NOMO-1 (cell line): ENCODE measurements around the gene OBI1.
"Not testable (repeated sequence)": the region's sequence is repeated elsewhere in the genome, so short reads cannot be mapped to it uniquely, and the experiment has no call there.

Experiments used
- DNase-seq, 2 experiments: peaks; one replicate each; lab custom pipeline; 2025; ENCODE audit not compliant: unreplicated experiment in 2 of 2; lab: John Stamatoyannopoulos, UW

Gene OBI1

DNA sequence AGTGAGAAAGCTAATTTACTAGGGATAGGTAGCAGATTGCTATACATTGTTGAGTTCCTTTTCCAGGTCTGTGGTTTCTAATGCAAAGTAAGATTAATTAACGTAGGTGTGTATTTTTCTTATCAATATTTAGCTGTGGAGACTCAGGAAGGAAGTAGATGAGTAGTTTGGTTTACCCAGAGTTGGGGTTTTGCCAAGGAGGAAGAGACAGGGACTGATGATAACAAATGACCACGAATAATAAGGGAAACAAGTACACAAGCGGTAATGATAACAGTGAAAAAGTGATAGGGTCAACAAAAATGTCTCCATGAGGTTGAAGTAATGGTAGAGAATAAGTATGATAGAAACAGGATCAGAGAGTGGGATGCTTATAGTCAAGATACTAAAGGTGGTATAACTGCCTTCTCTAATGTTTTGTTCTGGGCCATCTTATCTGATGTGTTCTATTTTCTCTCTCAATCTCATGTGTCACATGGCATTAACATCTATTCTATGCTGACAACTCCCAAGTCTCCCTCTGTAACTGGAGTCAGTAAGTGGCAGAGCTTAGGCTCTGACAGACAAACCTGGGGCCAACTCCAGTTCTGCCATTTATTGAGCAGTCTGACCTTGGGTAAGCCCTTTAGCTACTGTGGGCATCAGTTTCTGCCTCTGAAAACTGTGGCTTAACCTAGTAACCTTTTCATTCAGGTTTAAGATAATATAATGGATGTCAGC is 8.8 kb downstream of the OBI1 start:
- no peak for DNase-seq

- not testable (repeated sequence) for DNase-seq
Measured at GRCh38 chr13:78647109-78647678, 11.8 kb downstream of the OBI1 start.

DNA sequence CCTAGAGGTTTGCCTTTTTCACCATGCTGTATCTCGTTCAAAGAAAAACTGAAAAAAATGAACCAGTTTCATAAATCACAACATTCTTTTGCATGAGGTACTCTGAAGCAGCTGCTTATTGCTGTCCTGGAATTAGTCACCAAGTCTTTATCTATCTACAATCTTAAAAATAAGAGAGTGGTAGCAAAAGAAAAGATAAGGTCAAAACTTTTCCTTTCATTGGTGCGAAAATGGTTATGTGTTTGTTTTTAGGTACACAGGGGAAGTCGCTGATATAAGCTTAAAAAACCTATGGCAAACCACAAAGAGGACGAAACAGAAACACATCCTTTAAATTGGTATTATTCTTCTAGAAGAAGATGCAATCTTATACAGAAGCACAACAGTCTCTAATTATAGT is 20.7 kb downstream of the OBI1 start:
- no peak for DNase-seq

DNA sequence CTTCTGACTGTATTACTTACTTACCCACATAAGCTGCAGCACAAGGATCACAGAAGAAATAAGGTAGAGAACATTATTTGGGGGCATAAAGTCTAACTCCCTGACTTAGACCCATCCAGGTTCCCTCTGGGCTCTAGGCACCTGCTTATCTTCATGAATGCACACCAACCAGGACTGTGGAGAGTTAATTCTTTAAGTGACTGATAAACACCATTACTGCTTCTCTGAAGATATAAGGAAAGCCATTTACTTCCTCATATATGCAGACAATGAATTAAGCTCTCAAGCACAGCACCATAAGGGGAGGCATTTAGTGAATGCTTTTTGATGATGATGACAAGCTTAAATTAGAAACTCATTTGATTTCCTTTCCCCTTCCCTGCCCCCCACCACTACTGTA is 22.5 kb downstream of the OBI1 start:
- DNase-seq = no peak

- DNase-seq = no peak
Measured at GRCh38 chr13:78632996-78633395, 26.0 kb downstream of the OBI1 start.

GRCh38 chr13:78631077-78631476 is 27.9 kb downstream of the OBI1 start:
- DNase-seq = no peak

DNA sequence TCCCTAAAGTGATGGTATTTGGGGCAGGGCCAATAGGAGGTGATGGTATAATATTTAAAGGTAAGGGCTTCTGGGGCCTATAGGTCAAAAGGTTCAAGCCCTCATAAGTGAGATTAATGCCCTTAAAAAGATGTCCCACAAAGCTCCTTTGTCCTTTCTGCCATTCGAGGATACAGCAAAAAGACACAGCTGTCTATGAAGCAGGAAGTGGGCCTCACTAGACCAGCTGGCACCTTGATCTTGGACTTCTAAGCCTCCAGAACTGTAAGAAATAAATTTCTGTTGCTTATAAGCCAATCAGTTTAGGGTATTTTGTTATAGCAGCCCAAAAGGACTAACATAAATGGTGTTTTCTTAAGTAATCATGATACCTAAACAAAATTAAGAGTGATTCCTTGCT is 28.4 kb downstream of the OBI1 start:
- DNase-seq = no peak

- DNase-seq = no peak
Measured at GRCh38 chr13:78625384-78625783, 33.6 kb downstream of the OBI1 start.

DNA sequence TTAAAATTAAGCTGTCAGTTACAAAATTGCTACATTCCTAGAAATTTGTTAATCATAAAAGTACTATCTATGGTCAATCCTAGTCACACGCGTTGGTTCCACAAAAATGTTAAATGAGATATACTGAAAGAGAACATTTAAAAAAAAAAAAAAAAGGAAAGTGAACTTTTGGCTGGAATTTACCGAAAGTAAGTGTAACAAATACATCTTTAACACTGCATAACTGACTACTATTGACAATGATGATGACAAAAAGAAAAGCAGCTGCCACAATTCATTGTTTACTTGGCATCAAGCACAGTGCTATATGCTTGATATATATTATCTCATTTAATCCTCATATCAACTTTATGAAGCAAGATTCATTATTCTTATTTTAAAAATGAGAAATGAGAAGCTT is 35.8 kb downstream of the OBI1 start:
- no peak for DNase-seq

DNA sequence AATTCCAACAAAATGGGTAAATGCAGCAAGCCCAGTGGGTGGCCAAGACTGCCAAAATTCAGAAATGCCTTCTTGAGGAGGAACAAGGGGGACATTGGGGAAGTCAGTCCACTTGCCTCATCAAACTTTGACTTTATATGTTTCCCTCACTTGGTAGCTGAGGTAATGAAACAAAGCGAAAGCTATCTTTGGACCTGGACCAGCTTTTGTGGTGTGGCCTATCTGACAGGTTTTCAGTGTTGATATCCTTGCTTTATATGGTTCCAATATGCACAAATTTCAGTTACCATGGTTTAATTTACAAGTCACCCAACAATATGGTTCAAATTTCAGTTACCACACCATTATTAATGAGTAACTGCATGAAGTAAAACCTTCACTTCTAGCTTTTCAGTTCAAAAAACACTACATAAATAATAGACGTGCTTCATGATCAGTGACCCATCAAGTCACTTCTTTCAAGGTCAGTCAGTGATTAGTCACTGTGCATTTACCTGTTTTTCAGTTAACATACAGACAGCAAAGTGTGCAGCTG is 38.0 kb downstream of the OBI1 start:
- no peak for DNase-seq

GRCh38 chr13:78618411-78618810 is 40.5 kb downstream of the OBI1 start:
- no peak for DNase-seq

- DNase-seq = no peak
Measured at GRCh38 chr13:78611040-78611439, 47.9 kb downstream of the OBI1 start.

GRCh38 chr13:78610381-78610883 is 48.5 kb downstream of the OBI1 start:
- no peak for DNase-seq

DNA sequence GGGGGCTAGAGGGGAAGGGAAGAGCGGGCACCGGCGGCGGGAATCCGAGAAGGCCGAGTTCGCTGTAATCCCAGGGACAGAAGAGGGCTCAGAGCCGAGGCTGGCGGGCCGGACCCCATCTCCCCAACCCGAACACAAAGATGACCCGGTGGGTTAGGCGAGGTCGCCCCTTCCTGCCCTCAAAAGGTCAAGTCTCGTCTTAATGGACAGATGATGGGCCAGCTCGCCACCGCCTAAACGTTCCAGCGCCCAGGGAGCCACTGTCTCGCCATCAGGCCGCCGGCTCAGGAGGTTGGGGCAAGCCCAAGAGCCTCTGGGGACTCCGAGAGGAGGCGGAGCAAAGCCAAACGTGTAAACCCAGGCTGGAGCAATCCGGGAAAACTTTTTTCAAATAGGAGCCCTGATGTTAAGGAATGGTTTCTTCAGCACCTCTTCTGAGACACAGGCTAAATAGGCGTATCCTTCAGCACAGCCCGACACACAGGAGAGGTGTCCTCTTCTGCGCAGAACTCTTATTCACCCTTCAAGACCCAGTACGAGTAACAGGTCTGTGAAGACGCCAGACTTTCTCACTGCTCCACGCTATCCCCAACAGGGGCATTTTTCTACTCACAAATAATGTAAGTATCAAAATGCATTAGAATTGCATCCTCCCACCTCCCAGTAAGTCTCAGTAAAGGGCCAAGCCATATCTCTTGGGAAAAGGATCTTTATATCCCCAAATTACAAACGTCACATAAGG is 49.3 kb downstream of the OBI1 start:
- no peak for DNase-seq

DNA sequence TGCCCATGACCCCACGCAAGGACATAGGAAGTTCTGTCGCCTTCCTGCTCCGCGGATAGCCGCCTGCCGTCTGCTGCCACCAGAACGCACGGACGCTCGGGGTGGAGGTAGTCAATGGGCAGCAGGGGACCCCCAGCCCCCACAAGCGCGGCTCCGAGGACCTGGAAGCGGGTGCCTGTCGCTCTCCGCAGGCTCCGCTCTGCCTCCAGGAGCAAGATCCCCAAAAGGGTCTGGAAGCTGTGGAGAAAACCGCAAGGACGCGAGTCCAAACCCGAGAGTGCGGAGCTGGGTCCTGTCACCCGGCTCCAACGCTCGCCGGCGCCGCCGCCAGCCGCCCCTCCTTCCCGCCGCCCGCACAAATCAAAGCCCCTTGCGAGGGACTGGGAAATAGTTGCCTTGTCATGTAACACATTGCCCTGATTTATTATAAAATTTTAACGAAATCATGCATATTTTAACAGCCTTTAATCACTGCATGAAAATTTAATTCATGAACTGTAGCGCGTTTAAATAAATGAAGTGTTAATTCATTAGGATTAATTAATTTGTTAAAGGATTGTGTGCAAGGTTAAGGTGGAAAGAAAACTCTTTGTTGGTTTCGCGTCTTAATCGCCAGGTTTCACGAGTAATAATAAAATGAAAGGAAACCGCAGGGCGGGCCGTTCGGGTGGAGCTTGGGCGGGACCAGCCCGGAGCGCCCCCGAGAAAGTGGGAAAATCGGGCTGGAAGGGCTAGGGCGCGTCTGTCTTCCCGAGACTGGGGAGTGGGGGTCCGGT is 50.1 kb downstream of the OBI1 start:
- no peak for DNase-seq

- no peak for DNase-seq
Measured at GRCh38 chr13:78608252-78608687, 50.7 kb downstream of the OBI1 start.

DNA sequence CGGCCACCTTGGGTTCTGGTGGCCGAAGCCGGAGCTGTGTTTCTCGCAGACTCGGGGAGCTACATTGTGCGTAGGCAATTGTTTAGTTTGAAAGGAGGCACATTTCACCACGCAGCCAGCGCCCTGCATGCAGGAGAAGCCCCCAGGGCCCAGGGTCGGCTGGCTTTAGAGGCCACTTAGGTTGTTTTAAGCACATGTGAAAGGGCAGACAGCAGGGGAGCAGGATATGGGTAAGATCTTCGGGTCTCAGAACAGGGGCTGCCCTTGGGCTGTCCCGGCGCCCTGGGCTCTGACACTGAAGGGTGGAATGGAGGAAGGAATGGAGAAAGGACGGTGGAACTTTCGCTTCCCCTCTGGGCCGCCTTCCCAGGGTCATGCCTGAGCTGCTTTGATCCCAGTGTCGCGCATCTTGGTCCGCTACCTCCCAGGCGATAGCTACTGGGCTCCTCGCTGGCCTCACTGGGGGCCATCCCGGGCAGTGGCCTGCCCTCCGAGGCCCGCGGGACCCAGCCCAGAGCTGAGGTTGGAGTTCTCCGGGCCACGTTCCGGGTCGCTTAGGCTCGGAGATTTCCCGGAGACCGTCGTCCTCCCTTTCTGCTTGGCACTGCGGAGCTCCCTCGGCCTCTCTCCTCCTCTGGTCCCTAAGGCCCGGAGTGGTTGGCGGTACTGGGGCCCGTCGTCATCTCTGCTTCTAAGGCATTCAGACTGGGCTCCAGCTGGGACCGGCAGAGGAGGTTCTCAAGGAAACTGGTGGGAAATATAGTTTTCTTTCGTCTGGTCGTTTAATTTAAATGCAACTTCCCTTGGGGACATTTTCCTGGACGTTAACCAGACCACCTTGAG is 51.3 kb downstream of the OBI1 start:
- DNase-seq = no peak

- DNase-seq = no peak
Measured at GRCh38 chr13:78606471-78607408, 52.2 kb downstream of the OBI1 start.
